ENCODE results near the gene TMED8. TPM values are rescaled to one million over a fixed set of nuclear protein-coding genes. Genes with fewer than 3 reads are reported as not detected.

TMED8 gene
- total and polyA plus RNA-seq, 2 donors (not counting 1 experiment from before 2014, with no cell fraction given) = 13.1 to 43.8 TPM

GRCh38 chr14:77306851-77307496 is 69.9 kb downstream of the TMED8 start:
- ChIA-PET CTCF (interaction anchor here (1.0 to 2.7 kb wide), 5 partner anchors 8 to 244 kb away, joined by 3 to 19 read pairs (median 3); partner anchors contain the start of genes SAMD15 and TMED8), POLR2A (interaction anchor here (0.7 kb wide), 1 partner anchor 403 kb away, joined by 5 read pairs; no protein-coding TSS in a partner anchor)
- Mint-ChIP-seq H3K9me3 (ENCODE audit: insufficient read depth) (no peaks in the 10 kb centered on the region), H3K27me3 (no peaks in the 10 kb centered on the region), H3K4me3 (no peak overlapping the region), H3K27ac (no peak overlapping the region), H3K4me1 (peaks cover 14% of the 10 kb centered on the region)
- Histone ChIP-seq H3K9ac (ENCODE audit: low read length) (no peak overlapping the region), H3K27me3 (replicated peaks in 1 of 4; ENCODE audit: control extremely low read depth in 1 of 4, control insufficient read depth in 3 of 4, insufficient read depth in 4 of 4, low read length in 3 of 4) (no peaks in the 10 kb centered on the region), H3K9me3 (ENCODE audit: control extremely low read depth in 1 of 3, control insufficient read depth in 2 of 3, insufficient read depth in 1 of 3, low read length in 2 of 3) (no peaks in the 10 kb centered on the region), H3K36me3 (replicated peaks in 1 of 2; ENCODE audit: control extremely low read depth in 1 of 2, control insufficient read depth in 1 of 2, extremely low read depth in 1 of 2, insufficient read depth in 2 of 2, low read length in 1 of 2) (peaks cover 0 to 3% of the 10 kb centered on the region in 2 experiments), H3K4me1 (ENCODE audit: control insufficient read depth in 2 of 2, insufficient read depth in 2 of 2, low read length in 2 of 2) (peaks cover 7 to 21% of the 10 kb centered on the region in 2 donors), H3K4me3 (ENCODE audit: control extremely low read depth in 1 of 5, extremely low read depth in 1 of 5, insufficient read depth in 1 of 5, low read depth in 2 of 5, low read length in 4 of 5) (no peak overlapping the region), H3K4me2 (replicated peaks; ENCODE audit: low read depth, low read length, poor library complexity, severe bottlenecking) (no peak overlapping the region), H2AFZ (ENCODE audit: insufficient read depth, low read depth, low read length, poor library complexity, severe bottlenecking) (no peak overlapping the region), H4K20me1 (ENCODE audit: control insufficient read depth, insufficient read depth, low read length, poor library complexity, severe bottlenecking) (no peaks in the 10 kb centered on the region), H3K27ac (ENCODE audit: low read length in 2 of 2) (no peak overlapping the region), H3K79me2 (ENCODE audit: control insufficient read depth, insufficient read depth, low read length) (no peaks in the 10 kb centered on the region)
- DNase-seq = no peak
- TF ChIP-seq CTCF (IDR thresholded peaks at IDR 0.05) (no peak), EZH2 (IDR thresholded peaks at IDR 0.05; ENCODE audit: borderline replicate concordance, insufficient read depth, low read depth, low read length, poor library complexity, severe bottlenecking) (no peak)
- 90% methylated on average over 2 of the region's 3 CpGs for WGBS (ENCODE audit: insufficient coverage)
- ATAC-seq (ENCODE audit: low read depth) = no peak
- intact Hi-C loops (cut with micrococcal nuclease) = no loop called here

- H3K4me1 Mint-ChIP-seq = peaks cover 14% of the 10 kb centered on the region
- Histone ChIP-seq H3K27me3 (replicated peaks in 1 of 4; ENCODE audit: control extremely low read depth in 1 of 4, control insufficient read depth in 3 of 4, insufficient read depth in 4 of 4, low read length in 3 of 4) (no peaks in the 10 kb centered on the region), H3K9me3 (ENCODE audit: control extremely low read depth in 1 of 3, control insufficient read depth in 2 of 3, insufficient read depth in 1 of 3, low read length in 2 of 3) (no peaks in the 10 kb centered on the region), H4K20me1 (ENCODE audit: control insufficient read depth, insufficient read depth, low read length, poor library complexity, severe bottlenecking) (no peaks in the 10 kb centered on the region), H3K4me2 (replicated peaks; ENCODE audit: low read depth, low read length, poor library complexity, severe bottlenecking) (no peak overlapping the region), H3K36me3 (replicated peaks in 1 of 2; ENCODE audit: control extremely low read depth in 1 of 2, control insufficient read depth in 1 of 2, extremely low read depth in 1 of 2, insufficient read depth in 2 of 2, low read length in 1 of 2) (peaks cover 0 to 3% of the 10 kb centered on the region in 2 experiments), H3K4me3 (ENCODE audit: control extremely low read depth in 1 of 5, extremely low read depth in 1 of 5, insufficient read depth in 1 of 5, low read depth in 2 of 5, low read length in 4 of 5) (no peak overlapping the region), H3K9ac (ENCODE audit: low read length) (no peak overlapping the region), H2AFZ (ENCODE audit: insufficient read depth, low read depth, low read length, poor library complexity, severe bottlenecking) (no peak overlapping the region), H3K4me1 (ENCODE audit: control insufficient read depth in 2 of 2, insufficient read depth in 2 of 2, low read length in 2 of 2) (peaks cover 7 to 21% of the 10 kb centered on the region in 2 donors), H3K79me2 (ENCODE audit: control insufficient read depth, insufficient read depth, low read length) (no peaks in the 10 kb centered on the region), H3K27ac (ENCODE audit: low read length in 2 of 2) (no peak overlapping the region)
- ChIA-PET POLR2A (no interaction called here), CTCF (interaction anchor here (1.0 to 2.7 kb wide), 3 partner anchors 9 to 245 kb away, joined by 3 to 19 read pairs (median 4); no protein-coding TSS in a partner anchor)
- no peak overlapping the region for H3K4me3 Mint-ChIP-seq
- H3K27me3 Mint-ChIP-seq = no peaks in the 10 kb centered on the region
- ATAC-seq (ENCODE audit: low read depth) (no peak), DNase-seq (no peak)
- intact Hi-C loops (cut with micrococcal nuclease) = no loop called here
- no peak overlapping the region for H3K27ac Mint-ChIP-seq
- 100% methylated on average over 2 of the region's 3 CpGs for WGBS (ENCODE audit: insufficient coverage)
- no peaks in the 10 kb centered on the region for H3K9me3 Mint-ChIP-seq (ENCODE audit: insufficient read depth)
- TF ChIP-seq EZH2 (IDR thresholded peaks at IDR 0.05; ENCODE audit: borderline replicate concordance, insufficient read depth, low read depth, low read length, poor library complexity, severe bottlenecking) (no peak), CTCF (IDR thresholded peaks at IDR 0.05) (no peak)
Measured at GRCh38 chr14:77306416-77306815, 70.5 kb downstream of the TMED8 start.

All from B cell (primary cell).